ENCODE results near the gene ATP1B3. TPM values are rescaled to one million over a fixed set of nuclear protein-coding genes. Genes with fewer than 3 reads are reported as not detected.
"Not testable (repeated sequence)": the region's sequence is repeated elsewhere in the genome, so short reads cannot be mapped to it uniquely, and the experiment has no call there.

ATP1B3 gene
- total and polyA plus RNA-seq, 10 of the 15 experiments (the other 5 are each of a cell fraction or from before 2014, with no cell fraction given), result 41.4 to 200 (median 94.0) TPM

DNA sequence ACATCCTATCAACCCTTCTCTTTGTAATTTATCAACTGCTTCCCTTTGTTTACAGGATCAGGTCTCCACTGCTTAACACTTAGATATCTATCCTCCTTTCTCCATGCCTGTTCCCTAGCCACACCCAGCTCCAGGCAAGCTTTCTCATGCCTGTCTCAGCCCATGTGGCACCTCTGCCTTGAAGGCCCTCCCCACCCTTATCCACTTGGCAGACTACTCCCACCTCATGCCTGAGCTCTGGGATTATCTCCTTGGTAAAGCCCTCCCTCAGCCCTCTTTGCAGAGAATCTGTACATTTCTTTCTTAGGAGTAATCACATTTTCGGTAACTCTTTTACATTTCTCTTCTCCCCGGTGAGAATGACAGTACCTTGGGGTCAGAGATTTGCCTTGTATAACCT is 96.0 kb downstream of the ATP1B3 start:
- WGBS (ENCODE audit: insufficient coverage, insufficient replicate concordance, low lambda C conversion rate, missing lambda C conversion rate), result 100% methylated on average over 2 of the region's 2 CpGs
- TF ChIP-seq BACH1 (IDR thresholded peaks at IDR 0.05; ENCODE audit: borderline replicate concordance) (no peak), MXI1 (IDR thresholded peaks at IDR 0.05; ENCODE audit: low read depth, low read length) (no peak), NR2C1 (IDR thresholded peaks at IDR 0.05) (no peak), NFXL1 (IDR thresholded peaks at IDR 0.05; ENCODE audit: borderline replicate concordance) (no peak), SMAD5 (IDR thresholded peaks at IDR 0.05; ENCODE audit: low read depth) (no peak), EGR1 (IDR thresholded peaks at IDR 0.05; ENCODE audit: borderline replicate concordance in 1 of 2, low read depth in 2 of 2, low read length in 2 of 2) (no peak), RCOR1 (conservative IDR thresholded peaks at IDR 0.05; ENCODE audit: low read depth, low read length) (no peak), ESRRA (IDR thresholded peaks at IDR 0.05; ENCODE audit: low read length) (no peak), SIX5 (IDR thresholded peaks at IDR 0.05; ENCODE audit: low read depth, low read length, severe bottlenecking) (no peak), SMAD1 (IDR thresholded peaks at IDR 0.05; ENCODE audit: low read depth, partially characterized antibody) (no peak), TBL1XR1 (IDR thresholded peaks at IDR 0.05; ENCODE audit: low read depth, low read length) (no peak), RAD51 (IDR thresholded peaks at IDR 0.05) (no peak), CEBPB (IDR thresholded peaks at IDR 0.05; ENCODE audit: borderline replicate concordance in 1 of 2, low read depth in 2 of 2, low read length in 2 of 2) (no peak), ZBED1 (IDR thresholded peaks at IDR 0.05; ENCODE audit: borderline replicate concordance) (no peak), NBN (IDR thresholded peaks at IDR 0.05) (no peak), HDAC6 (IDR thresholded peaks at IDR 0.05; ENCODE audit: unreplicated experiment) (no peak), GABPA (IDR thresholded peaks at IDR 0.05; ENCODE audit: low read depth) (no peak)
- TF ChIP-seq, protein P1, sequence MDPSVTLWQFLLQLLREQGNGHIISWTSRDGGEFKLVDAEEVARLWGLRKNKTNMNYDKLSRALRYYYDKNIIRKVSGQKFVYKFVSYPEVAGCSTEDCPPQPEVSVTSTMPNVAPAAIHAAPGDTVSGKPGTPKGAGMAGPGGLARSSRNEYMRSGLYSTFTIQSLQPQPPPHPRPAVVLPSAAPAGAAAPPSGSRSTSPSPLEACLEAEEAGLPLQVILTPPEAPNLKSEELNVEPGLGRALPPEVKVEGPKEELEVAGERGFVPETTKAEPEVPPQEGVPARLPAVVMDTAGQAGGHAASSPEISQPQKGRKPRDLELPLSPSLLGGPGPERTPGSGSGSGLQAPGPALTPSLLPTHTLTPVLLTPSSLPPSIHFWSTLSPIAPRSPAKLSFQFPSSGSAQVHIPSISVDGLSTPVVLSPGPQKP (IDR thresholded peaks at IDR 0.05; ENCODE audit: low read depth, low read length), result no peak
- Histone ChIP-seq H4K20me1 (ENCODE audit: control insufficient read depth, insufficient read depth) (no peaks in the 10 kb centered on the region), H3K36me3 (ENCODE audit: control insufficient read depth in 2 of 2, insufficient read depth in 2 of 2, low read length in 1 of 2) (peaks cover 0 to 6% of the 10 kb centered on the region in 2 experiments; a peak in 2 of 4 replicates), H2AFZ (ENCODE audit: control insufficient read depth, low read depth, low read length) (no peak overlapping the region), H3K27ac (ENCODE audit: control insufficient read depth, insufficient read depth) (no peak overlapping the region), H3K9ac (ENCODE audit: control insufficient read depth, insufficient read depth, low read length) (no peak overlapping the region), H3K79me2 (ENCODE audit: control insufficient read depth, insufficient read depth, low read length) (no peaks in the 10 kb centered on the region), H3K4me3 (no peak overlapping the region), H3K4me1 (ENCODE audit: control insufficient read depth, insufficient read depth, low read length) (no peaks in the 10 kb centered on the region), H3K27me3 (replicated peaks in 1 of 2; ENCODE audit: control insufficient read depth in 2 of 2, insufficient read depth in 2 of 2, low read length in 1 of 2) (no peaks in the 10 kb centered on the region), H3K4me2 (ENCODE audit: control insufficient read depth, insufficient read depth) (no peak overlapping the region), H3K9me3 (replicated peaks; ENCODE audit: control insufficient read depth, insufficient read depth, low read length) (no peaks in the 10 kb centered on the region)
- intact Hi-C loops (cut with micrococcal nuclease; ENCODE audit: unreplicated experiment) (no loop called here), in situ Hi-C loops (cut with MboI) (no loop called here)
- BruUV-seq (replicated peaks), result no TSS peak
- ChIA-PET SMC1A (ENCODE audit: uncharacterized antibody, unreplicated experiment) (interaction anchor here (0.7 to 2.1 kb wide), 4 partner anchors 12 to 410 kb away, joined by 3 to 4 read pairs (median 3); no protein-coding TSS in a partner anchor), POLR2A (no interaction called here), CTCF (interaction anchor here (0.6 to 0.7 kb wide), 3 partner anchors 203 to 307 kb away, joined by 3 read pairs; no protein-coding TSS in a partner anchor), RAD21 (ENCODE audit: unreplicated experiment) (no interaction called here)
- DNase-seq (ENCODE audit: low read depth, low spot score), result no peak
- FAIRE-seq, result no peak
- no peak for ATAC-seq

- FAIRE-seq; CTCF ChIA-PET; H3K36me3 ChIP-seq (ENCODE audit: control insufficient read depth in 2 of 2, insufficient read depth in 2 of 2, low read length in 1 of 2); H2AFZ ChIP-seq (ENCODE audit: control insufficient read depth, low read depth, low read length); H3K4me3 ChIP-seq; in situ Hi-C loops (cut with MboI); ATAC-seq; H3K9me3 ChIP-seq (replicated peaks; ENCODE audit: control insufficient read depth, insufficient read depth, low read length); H3K9ac ChIP-seq (ENCODE audit: control insufficient read depth, insufficient read depth, low read length); H3K27me3 ChIP-seq (replicated peaks in 1 of 2; ENCODE audit: control insufficient read depth in 2 of 2, insufficient read depth in 2 of 2, low read length in 1 of 2); DNase-seq (ENCODE audit: low read depth, low spot score); intact Hi-C loops (cut with micrococcal nuclease; ENCODE audit: unreplicated experiment); RAD21 ChIA-PET (ENCODE audit: unreplicated experiment); H3K79me2 ChIP-seq (ENCODE audit: control insufficient read depth, insufficient read depth, low read length); H3K4me1 ChIP-seq (ENCODE audit: control insufficient read depth, insufficient read depth, low read length); H3K27ac ChIP-seq (ENCODE audit: control insufficient read depth, insufficient read depth); BruUV-seq (replicated peaks); H4K20me1 ChIP-seq (ENCODE audit: control insufficient read depth, insufficient read depth); H3K4me2 ChIP-seq (ENCODE audit: control insufficient read depth, insufficient read depth): not testable (repeated sequence)
- 91% methylated on average over 8 of the region's 8 CpGs for WGBS (ENCODE audit: insufficient coverage, insufficient replicate concordance, low lambda C conversion rate, missing lambda C conversion rate)
- SMC1A ChIA-PET (ENCODE audit: uncharacterized antibody, unreplicated experiment), result interaction anchor here (1.0 kb wide), 1 partner anchor 13 kb away, joined by 4 read pairs; no protein-coding TSS in a partner anchor
- POLR2A ChIA-PET, result interaction anchor here (0.7 kb wide), 1 partner anchor 593 kb away, joined by 4 read pairs; no protein-coding TSS in a partner anchor
Observed at GRCh38 chr3:141974777-141975176, 98.3 kb downstream of the ATP1B3 start.

Measured in GM12878 (cell line).